HG03139 (cell line): ENCODE data around the gene OPN4.

Experiments used
- ATAC-seq: cut with Tn5 transposase; IDR thresholded peaks from one replicate; pipeline ENCODE4 v1.9.1; 2021; ENCODE audit not compliant: unreplicated experiment

The OPN4 gene

GRCh38 chr10:86662186-86663045 is 8.1 kb downstream of the OPN4 start:
- no peak for ATAC-seq

- ATAC-seq: no peak
Measured at GRCh38 chr10:86663046-86663345, 8.6 kb downstream of the OPN4 start.

- no peak for ATAC-seq
Measured at GRCh38 chr10:86663576-86664339, 9.4 kb downstream of the OPN4 start.

- no peak for ATAC-seq
Measured at GRCh38 chr10:86664341-86665217, 10.2 kb downstream of the OPN4 start.

GRCh38 chr10:86665218-86665607 is 10.9 kb downstream of the OPN4 start:
- no peak for ATAC-seq

GRCh38 chr10:86665868-86666267 is 11.5 kb downstream of the OPN4 start:
- no peak for ATAC-seq

- ATAC-seq: no peak
Measured at GRCh38 chr10:86666538-86666937, 12.2 kb downstream of the OPN4 start.

GRCh38 chr10:86667421-86668181 is 13.3 kb downstream of the OPN4 start:
- ATAC-seq: no peak

GRCh38 chr10:86668297-86669165 is 14.2 kb downstream of the OPN4 start, which contains the start of gene LDB3:
Gene LDB3 (plus strand): TSS chr10:86668511. CDS start chr10:86668692, 181 bp downstream.
- no peak for ATAC-seq

- no peak for ATAC-seq
Measured at GRCh38 chr10:86670290-86670811, 16.0 kb downstream of the OPN4 start.

GRCh38 chr10:86670876-86671275 is 16.5 kb downstream of the OPN4 start:
- no peak for ATAC-seq

GRCh38 chr10:86671419-86671818 is 17.1 kb downstream of the OPN4 start:
- ATAC-seq: no peak

- ATAC-seq: no peak
Measured at GRCh38 chr10:86671985-86672710, 17.8 kb downstream of the OPN4 start.

- no peak for ATAC-seq
Measured at GRCh38 chr10:86673216-86673826, 19.0 kb downstream of the OPN4 start.

- no peak for ATAC-seq
Measured at GRCh38 chr10:86673827-86674581, 19.7 kb downstream of the OPN4 start.

- ATAC-seq: no peak
Measured at GRCh38 chr10:86674912-86675311, 20.6 kb downstream of the OPN4 start.

GRCh38 chr10:86677374-86677773 is 23.0 kb downstream of the OPN4 start:
- no peak for ATAC-seq
